HG02970 (cell line): ENCODE data around the gene ATIC.
"Not testable (repeated sequence)": the region's sequence is repeated elsewhere in the genome, so short reads cannot be mapped to it uniquely, and the experiment has no call there.

Source experiments
- ATAC-seq: cut with Tn5 transposase; IDR thresholded peaks from one replicate; pipeline ENCODE4 v1.9.1; 2021; ENCODE audit warnings: mild to moderate bottlenecking, moderate library complexity, moderate number of reproducible peaks; ENCODE audit not compliant: unreplicated experiment, low FRiP score

The ATIC gene

GRCh38 chr2:215360059-215360458 lies 48.2 kb downstream of the ATIC start:
- not testable (repeated sequence) for ATAC-seq

GRCh38 chr2:215360596-215360995 lies 48.7 kb downstream of the ATIC start:
- no peak for ATAC-seq

GRCh38 chr2:215361211-215361875 lies 49.5 kb downstream of the ATIC start:
- no peak for ATAC-seq

DNA sequence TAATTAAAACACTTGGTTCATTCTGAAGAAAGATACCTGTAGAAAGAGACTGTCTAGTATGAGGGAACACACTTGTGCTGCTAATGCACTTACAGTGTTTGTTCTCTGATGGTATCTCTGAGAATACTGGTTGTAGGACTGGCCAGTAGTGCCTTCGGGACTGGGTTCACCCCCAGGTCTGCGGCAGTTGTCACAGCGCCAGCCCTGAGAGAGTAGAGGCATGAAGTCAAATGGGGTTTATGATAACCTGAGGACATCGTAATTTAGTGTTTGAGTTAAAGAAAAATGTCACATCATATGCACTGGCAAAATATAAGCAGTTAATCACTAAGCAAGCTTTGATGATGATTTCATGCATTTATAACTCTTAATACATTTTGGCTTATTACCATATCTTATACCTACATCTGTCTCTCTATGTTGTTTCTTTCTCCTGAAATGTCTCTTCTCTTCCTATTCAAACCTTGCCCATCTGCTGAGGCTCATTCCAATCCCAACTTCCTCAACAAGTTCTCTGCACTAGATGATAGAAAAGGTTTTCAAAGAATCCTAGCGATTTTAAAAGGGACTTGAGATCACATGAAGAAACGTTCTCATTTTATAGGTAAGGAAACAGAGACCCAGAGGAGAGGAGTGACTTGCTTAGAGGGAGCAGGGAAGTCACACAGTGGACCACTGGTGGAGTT lies 50.2 kb downstream of the ATIC start:
- no peak for ATAC-seq

- no peak for ATAC-seq
Measured at GRCh38 chr2:215362562-215362904, 50.7 kb downstream of the ATIC start.

DNA sequence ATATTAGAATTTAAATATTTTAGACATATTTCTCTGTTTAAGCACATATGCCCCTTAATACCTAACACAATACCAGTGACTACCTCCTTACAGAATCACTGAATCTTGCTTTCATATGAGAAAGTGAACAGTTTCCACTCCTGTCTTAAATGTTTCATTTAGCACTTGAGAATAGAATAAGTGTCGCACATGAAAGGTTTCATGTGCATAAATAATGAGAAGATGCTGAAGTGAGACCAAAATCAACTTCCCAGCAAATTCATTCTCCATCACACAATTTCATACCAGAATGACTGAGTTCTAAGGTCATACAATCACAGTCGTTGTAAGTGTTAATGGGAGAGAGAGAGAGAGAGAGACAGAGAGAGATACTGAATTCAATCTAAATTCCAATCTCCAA lies 51.2 kb downstream of the ATIC start:
- no peak for ATAC-seq

- ATAC-seq = no peak
Measured at GRCh38 chr2:215363461-215364156, 51.8 kb downstream of the ATIC start.

DNA sequence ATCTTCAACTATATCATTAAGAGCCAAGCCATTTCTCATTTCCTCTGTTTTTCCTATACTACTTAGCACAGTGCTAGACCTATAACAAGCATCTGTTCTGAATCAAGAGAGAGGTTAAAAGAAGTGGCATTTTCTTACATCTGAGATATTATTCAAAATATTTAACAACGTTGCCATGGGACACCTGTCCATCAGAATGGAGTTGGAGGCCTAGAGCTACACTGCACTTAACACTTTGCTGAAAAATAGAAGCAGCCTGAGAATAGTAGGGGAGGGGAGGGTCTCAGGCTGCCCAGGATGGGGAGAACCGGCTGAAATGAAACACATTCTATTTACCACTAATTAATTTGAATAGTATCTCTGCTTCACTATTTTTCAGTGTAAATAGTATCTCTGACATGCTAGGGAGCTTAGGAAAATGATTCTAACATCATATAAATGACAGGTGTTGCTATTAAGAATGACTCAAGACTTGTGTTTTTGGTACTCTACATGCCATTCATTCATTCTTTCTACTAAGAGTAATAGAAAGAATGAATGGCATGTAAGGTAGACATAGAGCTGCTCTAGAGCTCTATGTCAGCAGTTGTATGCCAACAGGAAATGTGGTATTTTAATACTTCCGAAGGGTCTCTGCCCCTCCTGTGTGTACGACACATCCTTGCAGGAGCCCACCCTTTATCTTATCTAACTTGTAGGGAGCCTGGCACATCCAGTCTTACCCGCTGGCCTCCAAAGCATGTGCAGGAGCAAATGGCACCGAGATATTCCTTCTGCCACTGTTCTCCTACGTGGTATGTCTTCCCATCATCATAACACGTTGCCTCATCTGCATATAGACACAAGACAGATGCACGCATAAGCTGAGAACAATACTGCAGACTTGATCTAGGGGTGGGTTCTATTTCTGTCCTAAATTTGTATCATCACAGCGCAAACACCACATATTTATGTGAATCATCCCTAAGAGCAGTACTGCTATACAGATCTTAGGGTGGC lies 52.6 kb downstream of the ATIC start:
- ATAC-seq = no peak

DNA sequence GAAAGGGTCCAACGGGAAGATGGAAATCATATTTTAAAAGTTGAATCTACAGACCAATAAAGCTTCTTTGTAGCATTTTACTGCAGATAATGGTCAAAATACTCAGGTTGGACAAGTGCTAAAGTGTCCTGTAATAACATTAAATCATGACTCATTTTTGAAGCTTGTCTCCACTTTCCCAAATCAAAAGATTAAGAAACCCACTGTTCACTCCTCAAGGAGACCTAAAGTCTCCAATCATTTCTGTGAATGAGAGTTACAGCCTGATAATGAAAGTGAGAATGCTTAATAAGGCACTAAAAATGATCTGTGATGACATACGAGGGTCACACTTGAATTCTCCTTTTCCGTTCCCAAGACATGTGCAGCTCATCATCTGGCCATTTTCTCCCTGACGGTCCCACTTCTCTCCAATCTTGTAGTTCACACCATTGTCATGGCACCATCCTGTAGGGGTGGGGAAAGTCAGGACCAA lies 53.4 kb downstream of the ATIC start:
- no peak for ATAC-seq

- no peak for ATAC-seq
Measured at GRCh38 chr2:215366440-215367032, 54.7 kb downstream of the ATIC start.

GRCh38 chr2:215367662-215368492 lies 56.0 kb downstream of the ATIC start:
- no peak for ATAC-seq

DNA sequence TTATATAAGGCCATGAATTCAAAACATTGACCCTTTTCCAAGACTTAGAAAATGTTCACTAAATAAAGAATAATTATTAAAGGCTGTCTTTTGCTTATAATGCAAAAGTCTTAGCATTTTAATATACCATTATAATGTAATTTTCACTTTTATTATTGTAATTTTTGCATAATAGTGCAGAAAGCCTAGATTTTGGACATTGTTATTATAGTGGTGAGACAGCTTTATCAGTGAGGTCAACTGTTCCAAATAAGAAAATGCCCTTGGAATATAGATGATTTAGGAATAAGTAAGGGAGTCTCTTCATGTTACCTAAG lies 56.6 kb downstream of the ATIC start:
- ATAC-seq = no peak

DNA sequence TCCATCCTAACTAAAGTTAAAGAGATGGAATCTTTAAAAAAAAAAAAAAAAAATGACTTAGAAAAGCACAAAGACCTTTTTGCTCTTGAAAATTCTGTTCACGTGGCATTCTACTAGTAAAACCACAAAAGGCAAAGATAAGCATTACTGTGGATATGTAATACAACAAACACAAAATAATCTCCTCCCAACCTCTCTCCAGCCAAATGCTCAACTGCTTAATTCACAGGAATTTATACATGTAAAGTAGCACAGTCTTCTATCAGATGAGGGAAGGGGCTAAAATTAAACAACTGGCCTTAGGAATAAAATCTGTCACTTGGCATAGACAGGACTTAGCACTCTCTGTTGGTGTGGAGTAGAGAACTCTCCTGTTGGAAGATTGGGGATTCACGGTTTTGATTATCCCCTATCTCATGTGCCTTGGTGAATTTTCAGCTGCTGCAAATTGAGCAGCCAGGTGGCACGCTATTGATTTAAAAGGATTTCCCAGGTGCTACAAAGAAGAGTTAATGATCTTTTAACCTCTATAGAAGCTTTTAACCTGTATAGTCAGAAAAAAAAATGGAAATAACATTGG lies 57.4 kb downstream of the ATIC start:
- no peak for ATAC-seq

- ATAC-seq = no peak
Measured at GRCh38 chr2:215370112-215370965, 58.5 kb downstream of the ATIC start.

- ATAC-seq = no peak
Measured at GRCh38 chr2:215371915-215372897, 60.3 kb downstream of the ATIC start.

GRCh38 chr2:215372968-215373649 lies 61.2 kb downstream of the ATIC start:
- ATAC-seq = no peak
